A549 (cell line): ENCODE data around the gene ELAC2. TPM values are rescaled to one million over a fixed set of nuclear protein-coding genes. Genes with fewer than 3 reads are reported as not detected.

Experiments used
- ATAC-seq, 2 experiments: fragments of 200-7000 bp in 1 of 2; fragments of >200 bp in 1 of 2; cut with Nextera tagmentation in 1 of 2; cut with Tn5 transposase in 1 of 2; 3 replicates each; pipeline versions ENCODE4 v1.8.0 to v1.9.1; 2018 to 2020; ENCODE audit warnings: mild to moderate bottlenecking in 1 of 2, moderate library complexity in 1 of 2
- CTCF ChIA-PET: fragments of 300-600 bp; sonication (Branson Sonifier 250); formaldehyde crosslinking; extraction: SDS; loops from one replicate; lab custom pipeline; 2021; ENCODE audit warnings: antibody characterized with exemption, inconsistent platforms; lab: Yijun Ruan, JAX
- POLR2A ChIA-PET: fragments of 350-600 bp; formaldehyde crosslinking; extraction: SDS; loops from one replicate; lab custom pipeline; 2021; ENCODE audit warnings: antibody characterized with exemption, inconsistent platforms; lab: Yijun Ruan, JAX
- DNase-seq, 2 experiments: peaks; one replicate each; pipeline versions ENCODE4 v3.0.0 to v3.0.0-alpha.2; 2011 to 2016; ENCODE audit warnings: low read depth in 1 of 2, low spot score in 1 of 2
- FAIRE-seq: peaks from 2 replicates; lab custom pipeline; 2011; peaks lifted over from hg19 to GRCh38; lab: Jason Lieb, UNC
- H3K27ac ChIP-seq, 2 experiments: fragments of >200 bp; sonication (Bioruptor Twin); formaldehyde crosslinking; 3 replicates each; pipeline ENCODE4 v1.5.1; 2016 to 2017
- H3K4me1 ChIP-seq: fragments of >200 bp; sonication (Bioruptor Twin); formaldehyde crosslinking; 3 replicates; pipeline ENCODE4 v1.6.1; 2016
- H3K4me2 ChIP-seq: fragments of >200 bp; sonication (Bioruptor Twin); formaldehyde crosslinking; 3 replicates; pipeline ENCODE4 v1.6.1; 2016
- H3K4me3 ChIP-seq: fragments of >200 bp; sonication (Bioruptor Twin); formaldehyde crosslinking; 3 replicates; pipeline ENCODE4 v1.5.1; 2016
- H3K9me3 ChIP-seq: fragments of >200 bp; sonication (Bioruptor Twin); formaldehyde crosslinking; 3 replicates; pipeline ENCODE4 v1.6.1; 2016
- BCL3 ChIP-seq: fragments of >200 bp; sonication (Bioruptor Twin); formaldehyde crosslinking; IDR thresholded peaks from 3 replicates; pipeline ENCODE4 v1.6.1; 2016
- CHD4 ChIP-seq: fragments of 200-600 bp; sonication (generic); IDR thresholded peaks from 2 replicates; pipeline ENCODE4 v1.6.1; 2016; ENCODE audit warnings: antibody characterized with exemption, mild to moderate bottlenecking, borderline replicate concordance
- CTCF ChIP-seq: fragments of >200 bp; sonication (Bioruptor Twin); formaldehyde crosslinking; IDR thresholded peaks from 3 replicates; pipeline ENCODE4 v1.5.1; 2016
- EHF ChIP-seq: fragments of 250-450 bp; sonication (Bioruptor Pico); IDR thresholded peaks from 2 replicates; pipeline ENCODE4 v1.5.0; 2020; ENCODE audit warnings: mild to moderate bottlenecking
- ELK1 ChIP-seq: fragments of 150-350 bp; IDR thresholded peaks from 2 replicates; pipeline ENCODE4 v1.6.1; 2014; ENCODE audit warnings: low read depth, mild to moderate bottlenecking, low read length
- FOSB ChIP-seq: fragments of 250-450 bp; sonication (Bioruptor Pico); IDR thresholded peaks from 2 replicates; pipeline ENCODE4 v1.5.0; 2020; ENCODE audit warnings: mild to moderate bottlenecking, moderate library complexity
- FOXS1 ChIP-seq: fragments of 250-450 bp; sonication (Bioruptor Pico); IDR thresholded peaks from 2 replicates; pipeline ENCODE4 v1.5.0; 2020; ENCODE audit warnings: mild to moderate bottlenecking, moderate library complexity
- HES2 ChIP-seq: fragments of >200 bp; sonication (Bioruptor Twin); formaldehyde crosslinking; IDR thresholded peaks from 2 replicates; pipeline ENCODE4 v1.6.1; 2016
- HEYL ChIP-seq: fragments of 250-450 bp; sonication (Bioruptor Pico); IDR thresholded peaks from 2 replicates; pipeline ENCODE4 v1.8.0; 2021; ENCODE audit warnings: mild to moderate bottlenecking, moderate library complexity
- HOXA7 ChIP-seq: fragments of 250-450 bp; sonication (Bioruptor Pico); IDR thresholded peaks from 2 replicates; pipeline ENCODE4 v1.5.0; 2020; ENCODE audit warnings: mild to moderate bottlenecking, moderate library complexity
- MAZ ChIP-seq: fragments of 150-350 bp; IDR thresholded peaks from 2 replicates; pipeline ENCODE4 v1.6.1; 2014; ENCODE audit warnings: antibody characterized with exemption, low read depth, low read length, borderline replicate concordance
- PBX3 ChIP-seq: IDR thresholded peaks from 2 replicates; pipeline ENCODE4 v1.6.1; 2012
- POLR2AphosphoS2 ChIP-seq: conservative IDR thresholded peaks from 2 replicates; pipeline ENCODE4 v1.6.1; 2012; ENCODE audit warnings: low read length, improper control_type of control experiment, inconsistent platforms
- RCOR1 ChIP-seq: fragments of 150-350 bp; IDR thresholded peaks from 2 replicates; pipeline ENCODE4 v1.6.1; 2014; ENCODE audit warnings: antibody characterized with exemption, low read length, low read depth
- RNF2 ChIP-seq: fragments of 200-600 bp; sonication (generic); IDR thresholded peaks from 2 replicates; pipeline ENCODE4 v1.6.1; 2016; ENCODE audit warnings: low read depth, mild to moderate bottlenecking, antibody characterized with exemption, moderate library complexity, borderline replicate concordance
- SREBF2 ChIP-seq: fragments of 450-650 bp; IDR thresholded peaks from 2 replicates; pipeline ENCODE4 v1.6.1; 2014; ENCODE audit warnings: mild to moderate bottlenecking, moderate library complexity
- TFCP2L1 ChIP-seq: fragments of 250-450 bp; sonication (Bioruptor Pico); IDR thresholded peaks from 2 replicates; pipeline ENCODE4 v1.5.0; 2021; ENCODE audit warnings: mild to moderate bottlenecking
- USF2 ChIP-seq: fragments of 450-650 bp; IDR thresholded peaks from 2 replicates; pipeline ENCODE4 v1.6.1; 2014; ENCODE audit warnings: antibody characterized with exemption
- ZC3H11A ChIP-seq: fragments of 450-650 bp; IDR thresholded peaks from 2 replicates; pipeline ENCODE4 v1.6.1; 2014; ENCODE audit warnings: antibody characterized with exemption, mild to moderate bottlenecking
- WGBS: methylation state at CpG from one replicate; pipeline ENCODE4 v1.1.6; 2017; ENCODE audit errors: missing lambda C conversion rate; 5-methylcytosine and 5-hydroxymethylcytosine counted together
- polyA plus RNA-seq, 4 experiments: library from polyadenylated mRNA; depleted of rRNA in 3 of 4; stranded (reverse); fragments of >200 nt; fragmentation: RNase III in 1 of 4; extraction: RNeasy Plus Mini Kit Qiagen cat#74134 plus additional on column Dnase treatment in 1 of 4; gene quantifications; 2 replicates in 3 of 4; 3 replicates in 1 of 4; pipeline ENCODE4 v1.2.3, GENCODE V29; 2011 to 2017

ELAC2 gene
- polyA plus RNA-seq, 2 of the 4 experiments (the other 2 are of a cell fraction), result 97.9 to 106 TPM

GRCh38 chr17:13054666-13055065 lies 36.8 kb upstream of the ELAC2 start:
- TF ChIP-seq HES2, result no peak
- no peak for TF ChIP-seq CTCF
- TF ChIP-seq RCOR1, result no peak
- TF ChIP-seq HOXA7 (CRISPR knock-in tag), result no peak
- TF ChIP-seq ZC3H11A, result no peak
- TF ChIP-seq EHF (CRISPR knock-in tag), result no peak
- TF ChIP-seq BCL3, result no peak
- Histone ChIP-seq H3K4me1 (no peaks in the 10 kb centered on the region), H3K4me2 (no peak overlapping the region), H3K4me3 (no peak overlapping the region), H3K27ac (no peak overlapping the region), H3K9me3 (0 out of 3 replicates have a peak, but pooled peaks cover 4% of the 10 kb centered on the region)
- ATAC-seq (no peak), FAIRE-seq (no peak), DNase-seq (no peak)
- 20% methylated on average over 5 of the region's 5 CpGs for WGBS
- ChIA-PET POLR2A (no interaction called here), CTCF (interaction anchor here (1.0 to 1.5 kb wide), 4 partner anchors 11 to 1248 kb away, joined by 3 to 9 read pairs (median 4); no protein-coding TSS in a partner anchor)

GRCh38 chr17:13051915-13052314 lies 34.1 kb upstream of the ELAC2 start:
- Histone ChIP-seq H3K9me3 (0 out of 3 replicates have a peak, but pooled peaks cover 10% of the 10 kb centered on the region), H3K27ac (no peak overlapping the region), H3K4me1 (no peaks in the 10 kb centered on the region), H3K4me2 (no peak overlapping the region)
- ChIA-PET POLR2A (no interaction called here), CTCF (interaction anchor here (1.4 kb wide), 1 partner anchor 28 kb away, joined by 3 read pairs; no protein-coding TSS in a partner anchor)
- FAIRE-seq, result no peak
- 2% methylated on average over 4 of the region's 4 CpGs for WGBS
- DNase-seq, result no peak
- no peak for TF ChIP-seq MAZ
- no peak for TF ChIP-seq ZC3H11A
- TF ChIP-seq HOXA7 (CRISPR knock-in tag), result no peak
- no peak for TF ChIP-seq SREBF2
- TF ChIP-seq, all 56 proteins: peak for 0
- ATAC-seq, result no peak
- H3K4me3 ChIP-seq, result no peak overlapping the region

- ATAC-seq, result no peak
- DNase-seq, result no peak
- no peaks in the 10 kb centered on the region for H3K4me1 ChIP-seq
- ChIA-PET POLR2A (no interaction called here), CTCF (interaction anchor here (0.7 to 4.9 kb wide), 4 partner anchors 16 to 460 kb away, joined by 3 to 51 read pairs (median 5); no protein-coding TSS in a partner anchor)
- TF ChIP-seq RNF2 (no peak), FOSB (CRISPR knock-in tag) (no peak), FOXS1 (no peak), POLR2AphosphoS2 (no peak), HEYL (CRISPR knock-in tag) (no peak), USF2 (no peak), CHD4 (no peak), ELK1 (no peak), TFCP2L1 (CRISPR knock-in tag) (no peak), RCOR1 (no peak), PBX3 (no peak)
- H3K27ac ChIP-seq, result no peak overlapping the region
- WGBS, result 48% methylated on average over 16 of the region's 16 CpGs
- H3K9me3 ChIP-seq, result 0 out of 3 replicates have a peak, but pooled peaks cover 7% of the 10 kb centered on the region
- H3K4me3 ChIP-seq, result no peak overlapping the region
- H3K4me2 ChIP-seq, result no peak overlapping the region
- FAIRE-seq, result no peak
Measured at GRCh38 chr17:13047011-13047606, 29.3 kb upstream of the ELAC2 start.
